Lower leg skin (tissue), 4 donors: ENCODE data around the gene CTLA4. TPM values are rescaled to one million over a fixed set of nuclear protein-coding genes. Genes with fewer than 3 reads are reported as not detected.

ENCODE experiments used
- DNase-seq, 2 donors: peaks; one replicate each; pipeline ENCODE4 v3.0.0-alpha.2; 2019; ENCODE audit warnings: low spot score in 2 of 2
- H3K4me3 ChIP-seq: fragments of 200-600 bp; sonication (generic); 2 replicates; pipeline ENCODE4 v1.5.1; 2017; ENCODE audit warnings: mild to moderate bottlenecking, low read depth; ENCODE audit not compliant: poor library complexity, severe bottlenecking
- POLR2A ChIP-seq, 2 donors: fragments of 450-650 bp; IDR thresholded peaks; one replicate each; pipeline ENCODE4 v1.6.1; 2016 to 2017; ENCODE audit warnings: antibody characterized with exemption in 2 of 2, mild to moderate bottlenecking in 1 of 2, moderate library complexity in 1 of 2
- WGBS, 2 donors: methylation state at CpG; one replicate each; pipeline ENCODE4 v1.1.5; 2018; 5-methylcytosine and 5-hydroxymethylcytosine counted together
- intact Hi-C: fragments of 100-400 bp; cut with DNase I; formaldehyde crosslinking; loops from one replicate; pipeline ENCODE4 v1.15.0; 2023; ENCODE audit warnings: low total_unique reads
- total RNA-seq, 4 donors: library from RNA; depleted of rRNA; stranded (reverse); fragments of >200 nt; gene quantifications; one replicate each; pipeline ENCODE4 v1.1.0, GENCODE V29; 2016
- TF ChIP-seq, protein P1 (sequence below), 3 donors: fragments of 450-650 bp; IDR thresholded peaks; one replicate each; pipeline ENCODE4 v1.5.1; 2016; ENCODE audit warnings: antibody characterized with exemption in 3 of 3, mild to moderate bottlenecking in 3 of 3, moderate library complexity in 2 of 3

The CTLA4 gene
- total RNA-seq, 4 donors from 2014 or later: 0.45 TPM; not detected in 3

DNA sequence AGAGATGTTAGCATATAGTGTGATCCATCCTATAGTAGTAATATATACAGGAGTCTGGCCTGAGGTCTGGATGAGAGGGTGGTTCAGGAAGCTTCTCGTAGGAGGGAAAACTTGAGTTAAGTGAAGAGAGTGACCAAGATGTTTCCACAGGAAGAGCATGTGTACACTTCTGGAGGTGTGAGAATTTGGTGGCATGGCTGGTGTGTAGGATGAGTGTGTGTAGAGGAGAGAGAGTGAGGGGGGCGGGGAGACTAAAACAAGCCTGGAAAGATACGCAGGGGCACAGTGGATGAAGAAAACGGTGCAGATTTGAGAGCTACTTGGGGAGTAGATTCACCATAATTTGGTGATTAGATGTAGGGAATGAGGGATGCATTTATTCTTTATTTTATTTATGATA, 43.5 kb upstream of the CTLA4 start:
- intact Hi-C loops: no loop called here
- H3K4me3 ChIP-seq: no peak overlapping the region
- DNase-seq: no peak
- 83 to 87% methylated on average over 4 of the region's 4 CpGs for WGBS, 2 donors
- no peak for TF ChIP-seq POLR2A (IDR thresholded peaks at IDR 0.05)
- TF ChIP-seq, protein P1, sequence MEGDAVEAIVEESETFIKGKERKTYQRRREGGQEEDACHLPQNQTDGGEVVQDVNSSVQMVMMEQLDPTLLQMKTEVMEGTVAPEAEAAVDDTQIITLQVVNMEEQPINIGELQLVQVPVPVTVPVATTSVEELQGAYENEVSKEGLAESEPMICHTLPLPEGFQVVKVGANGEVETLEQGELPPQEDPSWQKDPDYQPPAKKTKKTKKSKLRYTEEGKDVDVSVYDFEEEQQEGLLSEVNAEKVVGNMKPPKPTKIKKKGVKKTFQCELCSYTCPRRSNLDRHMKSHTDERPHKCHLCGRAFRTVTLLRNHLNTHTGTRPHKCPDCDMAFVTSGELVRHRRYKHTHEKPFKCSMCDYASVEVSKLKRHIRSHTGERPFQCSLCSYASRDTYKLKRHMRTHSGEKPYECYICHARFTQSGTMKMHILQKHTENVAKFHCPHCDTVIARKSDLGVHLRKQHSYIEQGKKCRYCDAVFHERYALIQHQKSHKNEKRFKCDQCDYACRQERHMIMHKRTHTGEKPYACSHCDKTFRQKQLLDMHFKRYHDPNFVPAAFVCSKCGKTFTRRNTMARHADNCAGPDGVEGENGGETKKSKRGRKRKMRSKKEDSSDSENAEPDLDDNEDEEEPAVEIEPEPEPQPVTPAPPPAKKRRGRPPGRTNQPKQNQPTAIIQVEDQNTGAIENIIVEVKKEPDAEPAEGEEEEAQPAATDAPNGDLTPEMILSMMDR (IDR thresholded peaks at IDR 0.05): no peak

DNA sequence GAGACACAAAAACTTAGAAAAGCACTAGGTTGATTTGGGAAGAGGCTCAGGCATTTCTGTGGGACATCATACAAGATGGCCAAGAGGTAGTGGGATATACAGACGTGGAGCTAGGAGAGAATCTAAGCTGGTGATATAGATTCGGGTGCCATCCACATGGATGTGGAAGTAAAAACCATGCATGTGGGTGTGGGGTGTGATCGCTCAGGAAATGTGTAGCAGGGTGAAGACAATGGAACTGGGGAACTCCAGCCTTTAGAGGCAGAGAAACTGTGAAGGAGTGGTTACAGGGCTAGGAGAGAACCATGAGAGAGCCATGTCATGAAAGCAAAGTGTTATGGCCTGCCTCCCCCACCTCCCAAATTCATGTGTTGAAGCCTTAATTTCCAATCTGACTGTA, 43.0 kb upstream of the CTLA4 start:
- intact Hi-C loops: no loop called here
- TF ChIP-seq, protein P1 (IDR thresholded peaks at IDR 0.05): no peak
- TF ChIP-seq POLR2A (IDR thresholded peaks at IDR 0.05): no peak
- no peak for DNase-seq
- H3K4me3 ChIP-seq: no peak overlapping the region
- 82 to 86% methylated on average over 3 of the region's 3 CpGs for WGBS, 2 donors

DNA sequence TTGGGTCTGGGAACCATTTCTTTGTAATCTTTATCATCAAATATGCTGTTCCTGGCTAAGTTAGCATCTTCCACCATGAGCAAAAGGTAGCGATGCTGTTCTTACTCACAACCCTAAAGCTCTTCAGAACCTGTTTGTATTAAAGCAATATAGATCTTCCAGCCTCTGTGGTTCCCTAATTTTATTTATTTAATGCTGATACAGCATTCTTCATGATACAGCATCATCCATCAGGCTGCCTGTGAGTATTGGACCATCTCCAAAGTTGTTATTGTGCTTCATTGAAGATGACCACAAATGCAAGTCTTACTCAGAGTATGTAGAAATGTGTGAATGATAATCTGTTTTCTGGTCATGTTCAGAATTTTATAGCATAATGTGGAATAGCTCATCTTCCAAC, 40.9 kb upstream of the CTLA4 start:
- intact Hi-C loops: no loop called here
- H3K4me3 ChIP-seq: no peak overlapping the region
- DNase-seq: no peak
- TF ChIP-seq POLR2A (IDR thresholded peaks at IDR 0.05): no peak
- TF ChIP-seq, protein P1 (IDR thresholded peaks at IDR 0.05): no peak
- WGBS, 2 donors: 94 to 97% methylated on average over 1 of the region's 1 CpG

DNA sequence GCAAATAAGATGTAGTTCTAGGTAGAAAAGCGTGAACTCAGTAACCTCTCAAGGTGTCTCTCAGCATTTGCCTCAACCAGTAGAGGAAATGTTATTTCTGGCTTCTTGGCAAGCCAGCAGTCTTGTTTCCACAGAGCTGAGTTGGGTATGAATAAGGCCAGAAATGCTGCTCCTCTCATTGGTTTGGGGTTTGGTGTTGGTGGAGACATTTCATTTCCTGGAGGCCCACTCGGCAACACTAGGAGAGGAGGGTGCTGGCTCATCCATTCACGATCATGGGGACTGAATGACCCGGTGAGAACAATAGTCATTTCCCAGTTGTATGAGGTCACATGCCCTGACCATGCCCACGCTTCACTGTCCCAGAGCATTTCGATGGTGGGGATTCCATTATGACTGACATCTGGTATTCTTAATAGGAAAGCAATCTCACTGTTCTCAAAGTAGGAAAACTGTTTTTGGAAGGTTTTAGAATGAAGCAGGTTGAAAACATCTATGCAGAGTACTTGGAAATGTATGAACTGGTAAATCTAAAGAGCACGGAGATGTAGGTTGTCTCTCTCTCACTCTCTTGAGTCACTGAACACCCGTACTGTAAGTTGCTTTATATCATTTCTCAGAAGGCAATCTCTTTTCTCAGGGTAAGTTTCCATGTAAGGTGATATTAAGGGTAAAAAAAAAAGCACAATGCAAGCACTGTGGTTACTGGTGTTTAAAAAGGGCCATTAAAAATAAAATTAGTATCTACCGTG, 37.1 kb upstream of the CTLA4 start:
- no peak overlapping the region for H3K4me3 ChIP-seq
- no peak for TF ChIP-seq POLR2A (IDR thresholded peaks at IDR 0.05)
- TF ChIP-seq, protein P1 (IDR thresholded peaks at IDR 0.05): no peak
- DNase-seq: no peak
- intact Hi-C loops: no loop called here
- 88 to 93% methylated on average over 9 of the region's 9 CpGs for WGBS, 2 donors

DNA sequence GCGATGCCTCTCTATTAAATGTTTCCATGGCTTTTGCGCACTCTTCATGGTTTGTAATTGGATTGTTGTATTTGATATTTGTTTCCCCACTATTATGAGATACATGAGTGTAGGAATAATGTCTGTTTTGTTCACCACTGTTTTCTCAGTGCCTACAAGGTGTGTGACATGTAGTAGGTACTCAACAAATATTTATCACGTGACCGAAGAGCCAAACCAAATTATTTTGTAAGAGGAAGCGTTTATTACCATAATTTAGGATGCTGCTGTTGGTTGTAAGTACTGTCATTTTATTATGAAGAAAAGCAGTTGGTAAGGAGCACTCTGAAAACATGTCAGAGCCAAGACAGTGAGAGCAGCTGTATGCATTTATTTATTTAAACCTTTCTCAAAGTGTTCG, 32.2 kb upstream of the CTLA4 start:
- TF ChIP-seq, protein P1 (IDR thresholded peaks at IDR 0.05): no peak
- no peak for TF ChIP-seq POLR2A (IDR thresholded peaks at IDR 0.05)
- WGBS, 2 donors: 96% methylated on average over 6 of the region's 6 CpGs
- no peak overlapping the region for H3K4me3 ChIP-seq
- intact Hi-C loops: no loop called here
- DNase-seq: no peak
